ENCODE data around the gene MCTP2.

DNA sequence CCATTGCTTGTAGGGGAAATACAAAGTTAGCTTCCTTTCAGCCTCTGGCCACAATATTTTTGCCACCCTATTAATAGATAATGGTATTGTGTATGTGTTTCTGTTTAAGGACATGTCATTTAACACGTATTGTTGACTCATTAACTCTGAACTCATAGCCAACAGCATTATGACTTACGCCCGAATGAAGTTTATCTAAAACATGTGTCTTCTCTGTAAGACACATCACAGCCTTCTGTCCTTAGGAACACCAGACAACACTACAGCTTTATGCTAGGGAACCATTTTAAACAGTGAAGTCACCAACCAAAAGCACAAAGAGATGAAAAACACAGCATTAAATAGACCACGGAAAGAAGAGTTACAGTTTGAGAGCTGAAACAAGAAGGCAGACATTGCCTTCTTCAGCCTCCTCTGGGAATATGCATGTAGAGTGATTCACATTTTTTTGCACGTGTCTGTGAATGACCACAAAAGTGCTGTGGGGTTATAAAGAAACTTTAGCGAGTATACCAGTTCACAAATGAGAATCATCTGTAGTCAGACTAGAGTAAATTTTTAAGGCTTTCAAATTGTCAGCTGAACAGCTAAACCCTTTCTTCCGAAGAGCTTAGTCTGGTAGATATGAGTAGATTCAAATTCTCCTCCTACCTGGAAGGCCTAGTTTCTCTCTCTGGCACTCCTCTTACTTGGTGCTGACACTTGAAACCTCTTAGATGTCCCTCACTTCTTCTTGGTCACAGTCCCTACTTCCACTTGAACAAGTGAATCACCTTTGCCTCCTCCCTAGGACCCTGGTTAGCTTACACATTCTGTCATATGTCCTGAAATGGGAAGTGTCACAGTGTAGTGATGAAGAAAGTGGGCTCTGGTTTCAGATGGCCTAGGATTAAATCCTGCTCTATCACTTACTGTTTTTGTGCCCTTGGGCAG is 32.2 kb downstream of the MCTP2 start:
- TF ChIP-seq ZNF773 (CRISPR knock-in tag; IDR thresholded peaks at IDR 0.05; ENCODE audit: borderline replicate concordance) (no peak), JUN (CRISPR knock-in tag; IDR thresholded peaks at IDR 0.05) (no peak), FOXK2 (IDR thresholded peaks at IDR 0.05) (no peak), GABPA (IDR thresholded peaks at IDR 0.05; ENCODE audit: low read depth, low read length) (no peak), GABPA (CRISPR knock-in tag; IDR thresholded peaks at IDR 0.05; ENCODE audit: low read depth) (no peak), RAD21 (CRISPR knock-in tag; IDR thresholded peaks at IDR 0.05) (no peak), POLR2A (IDR thresholded peaks at IDR 0.05; ENCODE audit: insufficient read depth in 1 of 2, low read depth in 2 of 2, low read length in 2 of 2) (no peak), CHD2 (IDR thresholded peaks at IDR 0.05; ENCODE audit: low read depth, low read length) (no peak), ZKSCAN5 (CRISPR knock-in tag; IDR thresholded peaks at IDR 0.05) (no peak), PPARG (CRISPR knock-in tag; conservative IDR thresholded peaks at IDR 0.05) (no peak), GZF1 (CRISPR knock-in tag; IDR thresholded peaks at IDR 0.05) (no peak)
- TF ChIP-seq, protein P1, sequence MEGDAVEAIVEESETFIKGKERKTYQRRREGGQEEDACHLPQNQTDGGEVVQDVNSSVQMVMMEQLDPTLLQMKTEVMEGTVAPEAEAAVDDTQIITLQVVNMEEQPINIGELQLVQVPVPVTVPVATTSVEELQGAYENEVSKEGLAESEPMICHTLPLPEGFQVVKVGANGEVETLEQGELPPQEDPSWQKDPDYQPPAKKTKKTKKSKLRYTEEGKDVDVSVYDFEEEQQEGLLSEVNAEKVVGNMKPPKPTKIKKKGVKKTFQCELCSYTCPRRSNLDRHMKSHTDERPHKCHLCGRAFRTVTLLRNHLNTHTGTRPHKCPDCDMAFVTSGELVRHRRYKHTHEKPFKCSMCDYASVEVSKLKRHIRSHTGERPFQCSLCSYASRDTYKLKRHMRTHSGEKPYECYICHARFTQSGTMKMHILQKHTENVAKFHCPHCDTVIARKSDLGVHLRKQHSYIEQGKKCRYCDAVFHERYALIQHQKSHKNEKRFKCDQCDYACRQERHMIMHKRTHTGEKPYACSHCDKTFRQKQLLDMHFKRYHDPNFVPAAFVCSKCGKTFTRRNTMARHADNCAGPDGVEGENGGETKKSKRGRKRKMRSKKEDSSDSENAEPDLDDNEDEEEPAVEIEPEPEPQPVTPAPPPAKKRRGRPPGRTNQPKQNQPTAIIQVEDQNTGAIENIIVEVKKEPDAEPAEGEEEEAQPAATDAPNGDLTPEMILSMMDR (CRISPR knock-in tag; IDR thresholded peaks at IDR 0.05): no peak
- TF ChIP-seq, protein P2, sequence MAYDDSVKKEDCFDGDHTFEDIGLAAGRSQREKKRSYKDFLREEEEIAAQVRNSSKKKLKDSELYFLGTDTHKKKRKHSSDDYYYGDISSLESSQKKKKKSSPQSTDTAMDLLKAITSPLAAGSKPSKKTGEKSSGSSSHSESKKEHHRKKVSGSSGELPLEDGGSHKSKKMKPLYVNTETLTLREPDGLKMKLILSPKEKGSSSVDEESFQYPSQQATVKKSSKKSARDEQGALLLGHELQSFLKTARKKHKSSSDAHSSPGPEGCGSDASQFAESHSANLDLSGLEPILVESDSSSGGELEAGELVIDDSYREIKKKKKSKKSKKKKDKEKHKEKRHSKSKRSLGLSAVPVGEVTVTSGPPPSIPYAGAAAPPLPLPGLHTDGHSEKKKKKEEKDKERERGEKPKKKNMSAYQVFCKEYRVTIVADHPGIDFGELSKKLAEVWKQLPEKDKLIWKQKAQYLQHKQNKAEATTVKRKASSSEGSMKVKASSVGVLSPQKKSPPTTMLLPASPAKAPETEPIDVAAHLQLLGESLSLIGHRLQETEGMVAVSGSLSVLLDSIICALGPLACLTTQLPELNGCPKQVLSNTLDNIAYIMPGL (CRISPR knock-in tag; IDR thresholded peaks at IDR 0.05; ENCODE audit: borderline replicate concordance in 1 of 2, low read depth in 1 of 2): no peak
- TF ChIP-seq, protein P3, sequence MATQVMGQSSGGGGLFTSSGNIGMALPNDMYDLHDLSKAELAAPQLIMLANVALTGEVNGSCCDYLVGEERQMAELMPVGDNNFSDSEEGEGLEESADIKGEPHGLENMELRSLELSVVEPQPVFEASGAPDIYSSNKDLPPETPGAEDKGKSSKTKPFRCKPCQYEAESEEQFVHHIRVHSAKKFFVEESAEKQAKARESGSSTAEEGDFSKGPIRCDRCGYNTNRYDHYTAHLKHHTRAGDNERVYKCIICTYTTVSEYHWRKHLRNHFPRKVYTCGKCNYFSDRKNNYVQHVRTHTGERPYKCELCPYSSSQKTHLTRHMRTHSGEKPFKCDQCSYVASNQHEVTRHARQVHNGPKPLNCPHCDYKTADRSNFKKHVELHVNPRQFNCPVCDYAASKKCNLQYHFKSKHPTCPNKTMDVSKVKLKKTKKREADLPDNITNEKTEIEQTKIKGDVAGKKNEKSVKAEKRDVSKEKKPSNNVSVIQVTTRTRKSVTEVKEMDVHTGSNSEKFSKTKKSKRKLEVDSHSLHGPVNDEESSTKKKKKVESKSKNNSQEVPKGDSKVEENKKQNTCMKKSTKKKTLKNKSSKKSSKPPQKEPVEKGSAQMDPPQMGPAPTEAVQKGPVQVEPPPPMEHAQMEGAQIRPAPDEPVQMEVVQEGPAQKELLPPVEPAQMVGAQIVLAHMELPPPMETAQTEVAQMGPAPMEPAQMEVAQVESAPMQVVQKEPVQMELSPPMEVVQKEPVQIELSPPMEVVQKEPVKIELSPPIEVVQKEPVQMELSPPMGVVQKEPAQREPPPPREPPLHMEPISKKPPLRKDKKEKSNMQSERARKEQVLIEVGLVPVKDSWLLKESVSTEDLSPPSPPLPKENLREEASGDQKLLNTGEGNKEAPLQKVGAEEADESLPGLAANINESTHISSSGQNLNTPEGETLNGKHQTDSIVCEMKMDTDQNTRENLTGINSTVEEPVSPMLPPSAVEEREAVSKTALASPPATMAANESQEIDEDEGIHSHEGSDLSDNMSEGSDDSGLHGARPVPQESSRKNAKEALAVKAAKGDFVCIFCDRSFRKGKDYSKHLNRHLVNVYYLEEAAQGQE (IDR thresholded peaks at IDR 0.05; ENCODE audit: borderline replicate concordance in 1 of 2, low read depth in 1 of 2, low read length in 2 of 2): no peak

All from HepG2 (cell line).